HK-2 (cell line): ENCODE measurements around the gene PPP2R5B.
A peak's percentile ranks its signal among the peaks of the same experiment; 100 is the strongest.

Source experiments
- DNase-seq: peaks from one replicate; pipeline ENCODE4 v3.0.0-alpha.2; 2018; ENCODE audit not compliant: unreplicated experiment

Gene PPP2R5B

DNA sequence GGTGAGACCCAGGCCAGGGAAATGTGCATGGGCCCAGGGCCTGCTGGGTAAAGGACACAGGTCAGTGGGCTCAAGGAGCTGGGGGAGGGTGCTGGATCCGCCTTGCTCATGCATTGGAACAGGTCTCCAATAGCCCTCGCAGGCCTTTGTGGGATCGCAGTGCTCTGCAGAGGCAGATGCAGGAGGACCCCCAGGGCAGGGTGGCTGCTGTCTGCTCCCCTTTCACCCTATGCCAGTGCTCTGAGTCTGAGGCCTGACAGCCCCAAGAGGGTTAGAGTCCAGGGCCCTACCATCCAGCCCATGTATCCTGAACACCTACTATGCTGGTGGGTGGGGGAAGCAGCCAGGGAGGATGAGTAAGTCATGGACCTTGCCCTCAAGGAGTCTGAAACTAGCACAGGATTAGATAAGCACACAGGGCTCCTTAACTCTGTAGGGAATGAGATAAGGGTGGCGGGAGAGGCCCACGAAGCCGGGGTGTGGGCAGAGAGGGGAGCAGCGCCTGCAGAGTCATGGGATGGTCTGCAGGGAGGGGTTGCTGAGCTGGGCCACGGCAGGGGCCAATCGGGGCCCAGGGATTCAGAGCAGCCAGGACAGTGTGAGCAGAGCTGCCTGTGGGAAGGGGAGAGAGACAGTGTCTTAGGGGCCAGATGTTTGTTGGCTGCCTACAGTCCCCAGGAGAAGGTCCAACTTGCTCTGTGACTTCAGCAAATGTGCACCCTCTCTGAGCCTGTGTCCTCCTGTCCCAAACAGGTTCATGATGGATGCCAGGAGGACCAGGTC is 35.6 kb upstream of the PPP2R5B start:
- DNase-seq = peak; percentile 38

- DNase-seq = no peak
These were observed 34.0 kb upstream of the PPP2R5B start for GRCh38 chr11:64890522-64890939.

- no peak for DNase-seq
These were observed 33.2 kb upstream of the PPP2R5B start for GRCh38 chr11:64891215-64891848.

DNA sequence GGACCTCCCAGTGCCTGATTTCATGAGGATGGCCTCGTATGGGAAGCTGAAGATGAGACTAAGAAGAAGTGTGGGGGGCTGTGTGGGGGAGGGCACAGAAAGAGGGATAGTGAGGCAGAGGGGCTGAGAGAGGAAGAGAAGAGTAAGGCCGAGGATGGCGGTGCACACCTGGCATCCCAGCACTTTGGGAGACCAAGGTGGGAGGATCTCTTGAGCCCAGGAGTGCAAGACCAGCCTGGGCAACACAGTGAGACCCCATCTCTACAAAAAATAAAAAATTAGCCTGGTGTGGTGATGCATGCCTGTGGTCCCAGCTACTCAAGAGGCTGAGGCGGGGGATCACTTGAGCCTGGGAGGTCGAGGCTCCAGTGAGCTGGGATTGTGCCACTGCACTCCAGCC is 32.6 kb upstream of the PPP2R5B start:
- DNase-seq = no peak

- DNase-seq = no peak
These were observed 32.1 kb upstream of the PPP2R5B start for GRCh38 chr11:64892411-64892831.

DNA sequence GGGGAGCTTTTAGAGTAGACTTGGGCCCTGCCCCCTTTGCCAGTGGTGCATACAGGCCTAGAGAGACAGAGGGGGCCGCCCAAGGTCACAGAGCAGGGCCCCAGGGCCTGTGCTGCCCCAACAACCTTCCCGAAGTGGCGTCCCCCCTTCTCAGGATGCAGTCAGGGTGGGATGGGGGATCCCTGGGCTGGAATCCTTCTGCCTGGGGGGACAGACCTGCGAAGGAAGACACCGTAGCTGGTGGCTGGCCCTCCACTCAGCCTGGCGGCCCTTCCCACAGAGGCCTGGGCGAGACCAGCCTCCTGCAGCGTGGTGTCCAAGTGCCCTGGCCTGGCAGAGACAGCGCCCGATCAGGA is 31.7 kb upstream of the PPP2R5B start:
- DNase-seq = no peak

DNA sequence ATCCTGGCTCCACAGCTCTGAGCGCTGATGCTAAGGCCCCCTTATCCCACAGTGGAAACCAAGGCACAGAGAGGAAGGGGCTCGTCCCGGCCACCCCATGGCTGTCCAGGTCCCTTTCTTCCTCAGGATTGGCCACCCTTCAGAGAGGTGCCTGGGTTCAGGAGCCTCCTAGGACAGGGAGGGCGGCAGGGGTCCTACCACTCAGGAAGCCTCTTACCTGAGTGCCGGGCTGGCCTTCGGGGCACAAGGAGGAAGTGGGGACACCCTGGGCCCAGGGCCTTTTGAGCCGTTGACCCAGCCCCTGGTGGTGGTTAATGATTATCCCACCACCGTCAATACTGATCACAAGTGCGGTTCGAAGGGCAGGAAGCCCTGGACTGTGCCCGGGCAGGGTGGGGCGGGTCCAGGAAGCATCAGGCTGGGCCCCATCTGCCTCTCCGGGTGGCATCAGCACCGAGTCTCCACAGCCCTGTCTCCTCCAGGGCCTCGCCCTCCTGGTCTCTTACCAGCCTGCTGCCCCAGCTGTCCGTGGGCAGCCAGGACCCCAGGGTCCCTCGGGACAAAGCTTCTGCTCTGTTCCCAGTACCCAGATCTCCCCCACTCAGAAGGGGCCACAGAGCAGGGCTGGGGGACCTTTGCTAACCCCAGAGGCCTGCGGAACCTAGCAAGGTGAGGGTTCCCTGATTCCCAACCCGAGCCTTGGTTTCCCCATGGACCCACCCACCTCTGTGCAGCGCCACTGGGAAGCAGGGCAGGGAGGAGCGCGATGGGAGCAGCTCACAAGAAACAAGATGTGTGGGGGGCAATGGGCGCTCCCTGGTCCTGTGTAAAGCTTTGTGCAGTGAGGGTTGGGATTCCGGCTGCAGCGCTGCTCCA is 31.1 kb upstream of the PPP2R5B start:
- no peak for DNase-seq

DNA sequence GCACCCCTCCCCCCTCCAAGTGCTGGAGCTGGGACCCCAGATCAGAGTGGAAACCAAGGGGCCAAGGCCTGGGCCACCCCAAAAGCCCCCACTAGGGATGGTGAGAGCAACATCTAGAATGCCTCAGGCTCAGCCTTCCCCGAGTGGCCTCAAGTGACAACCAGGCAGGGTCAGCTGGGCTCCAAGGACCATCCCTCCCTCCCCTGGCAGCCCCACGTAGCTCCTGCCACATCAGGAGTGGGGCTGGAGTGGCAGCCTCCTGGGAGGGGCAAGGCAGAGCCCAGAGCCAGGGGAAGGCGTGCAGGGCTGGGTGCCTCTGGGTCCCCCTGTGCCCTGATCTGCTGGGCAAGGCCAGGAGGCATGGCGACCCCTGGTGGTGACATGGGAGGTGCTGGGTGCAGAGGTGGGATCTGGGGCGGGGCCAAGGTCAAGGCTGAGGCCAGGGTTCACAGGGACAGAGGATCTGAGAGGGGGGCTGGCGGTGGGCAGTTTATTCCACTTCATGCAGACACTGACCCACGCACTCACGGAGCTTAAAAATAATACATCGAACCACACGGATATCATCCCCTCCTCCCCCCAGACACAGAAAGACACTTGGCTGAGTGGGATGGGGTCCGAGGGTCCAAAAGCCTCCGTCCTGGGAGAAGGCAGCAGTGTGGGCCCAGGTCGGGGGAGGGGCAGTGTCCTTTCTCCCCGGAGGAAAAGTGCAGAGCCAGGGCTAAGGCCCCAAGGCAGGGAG is 30.2 kb upstream of the PPP2R5B start:
- DNase-seq = peak; percentile 79

DNA sequence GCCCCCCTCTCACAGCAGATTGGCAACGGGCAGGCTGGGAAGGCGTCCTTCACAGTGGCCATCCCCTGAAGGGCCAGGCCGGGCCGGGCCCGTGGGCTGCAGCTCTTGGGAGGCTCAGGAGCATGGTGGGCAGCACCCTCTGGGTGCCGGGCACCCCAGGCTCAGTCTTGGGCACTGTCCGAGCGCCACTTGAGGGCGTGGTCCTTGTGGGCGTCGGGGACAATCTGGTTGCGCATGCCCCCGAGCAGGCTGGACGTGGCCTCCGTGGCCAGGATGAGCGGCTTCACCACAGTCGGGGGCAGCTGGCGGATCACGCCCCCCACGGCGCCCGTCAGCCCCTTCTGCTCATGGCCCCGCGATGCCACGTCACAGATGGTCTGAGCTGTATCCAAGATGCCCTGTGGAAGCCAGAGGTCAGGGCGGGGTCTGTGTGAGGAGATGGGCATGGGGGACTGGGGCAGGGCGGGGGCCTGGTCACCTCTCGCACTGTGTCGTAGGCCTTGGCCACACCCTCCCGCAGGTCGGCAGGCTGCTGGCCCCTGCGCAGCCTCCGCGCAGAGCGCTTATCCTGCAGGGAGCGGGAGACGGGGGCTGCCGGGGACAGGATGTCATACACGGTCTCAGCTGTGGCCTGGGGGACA is 29.6 kb upstream of the PPP2R5B start:
- DNase-seq = no peak

- no peak for DNase-seq
These were observed 28.0 kb upstream of the PPP2R5B start for GRCh38 chr11:64896448-64897022.

DNA sequence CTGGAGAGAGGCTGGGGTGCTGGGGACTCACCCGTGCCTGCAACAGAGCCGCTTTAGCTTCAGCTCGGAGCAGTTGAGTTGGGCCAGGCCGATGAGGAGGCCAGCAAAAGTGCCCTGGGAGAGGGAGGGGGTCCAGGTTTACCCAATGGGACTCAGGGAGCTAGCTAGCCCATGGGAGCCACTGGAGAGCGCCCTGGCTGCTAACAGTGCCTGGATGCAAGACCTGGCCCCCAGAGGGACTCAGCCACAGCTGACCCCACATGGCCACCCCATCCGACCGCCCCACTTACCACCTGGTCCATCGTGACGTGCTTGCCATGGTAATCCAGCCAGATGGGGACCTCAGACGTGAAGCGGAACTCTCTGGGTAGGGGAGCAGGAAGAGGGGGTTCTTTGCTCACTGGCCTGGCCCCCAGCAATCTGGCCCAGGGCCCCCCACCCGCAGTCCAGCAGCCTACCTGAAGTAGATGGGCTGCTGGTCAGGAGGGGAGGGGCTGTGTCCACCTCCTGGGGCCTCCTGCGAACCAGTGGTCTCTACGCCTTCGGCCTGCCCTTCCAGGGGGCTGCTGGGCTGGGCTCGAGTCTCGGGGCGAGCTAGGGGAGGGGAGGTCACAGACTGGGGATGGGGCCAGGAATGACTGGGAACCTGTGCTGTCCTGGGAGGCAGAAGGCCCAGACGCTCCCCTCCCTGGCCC is 27.0 kb upstream of the PPP2R5B start:
- no peak for DNase-seq

DNA sequence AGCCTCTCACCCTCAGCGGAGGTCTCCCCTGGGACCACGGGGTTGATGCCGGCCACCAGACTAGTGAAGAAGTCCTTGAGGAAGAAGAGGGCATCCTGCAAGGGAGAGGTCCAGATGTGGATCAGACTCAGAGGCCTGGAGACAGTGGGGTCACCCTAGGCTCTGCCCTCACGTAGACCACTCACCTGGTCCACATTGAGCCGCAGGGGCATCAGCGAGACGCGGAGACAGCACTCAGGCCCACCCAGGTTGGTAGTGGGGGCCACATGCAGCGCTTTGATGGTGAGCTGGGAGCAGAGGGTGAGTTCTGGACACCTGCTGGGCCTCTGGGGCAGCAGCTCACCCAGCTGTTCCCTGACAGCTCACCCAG is 26.4 kb upstream of the PPP2R5B start:
- no peak for DNase-seq

GRCh38 chr11:64898541-64898940 is 25.9 kb upstream of the PPP2R5B start:
- no peak for DNase-seq

- peak; percentile 27 for DNase-seq
These were observed 24.2 kb upstream of the PPP2R5B start for GRCh38 chr11:64900263-64900678.

GRCh38 chr11:64900774-64901173 is 23.7 kb upstream of the PPP2R5B start:
- no peak for DNase-seq

- no peak for DNase-seq
These were observed 22.2 kb upstream of the PPP2R5B start for GRCh38 chr11:64902102-64902900.

- no peak for DNase-seq
These were observed 21.1 kb upstream of the PPP2R5B start for GRCh38 chr11:64903291-64903833.

- DNase-seq = no peak
These were observed 18.8 kb upstream of the PPP2R5B start for GRCh38 chr11:64905516-64906313.

- DNase-seq = no peak
These were observed 18.2 kb upstream of the PPP2R5B start for GRCh38 chr11:64906314-64906635.
